Stomach smooth muscle (tissue), 2 donors: ENCODE data around the gene NUDT16L1.
"Not testable (repeated sequence)": the region's sequence is repeated elsewhere in the genome, so short reads cannot be mapped to it uniquely, and the experiment has no call there.

Experiments used
- H3K27ac ChIP-seq: one replicate; pipeline ENCODE4 v1.7.0; 2013; ENCODE audit warnings: mild to moderate bottlenecking, low read length, inconsistent platforms
- H3K27me3 ChIP-seq, 2 donors: one replicate each; pipeline ENCODE4 v1.7.0; 2013; ENCODE audit warnings: low read length in 2 of 2; ENCODE audit not compliant: insufficient read depth in 2 of 2, control insufficient read depth in 1 of 2
- H3K36me3 ChIP-seq, 2 donors: one replicate each; pipeline ENCODE4 v1.7.0; 2013; ENCODE audit warnings: low read length in 2 of 2; ENCODE audit not compliant: control insufficient read depth in 2 of 2, insufficient read depth in 2 of 2
- H3K4me1 ChIP-seq: one replicate; pipeline ENCODE4 v1.7.0; 2013; ENCODE audit warnings: low read length; ENCODE audit not compliant: control insufficient read depth, insufficient read depth
- H3K4me3 ChIP-seq, 2 donors: one replicate each; pipeline ENCODE4 v1.7.0; 2013; ENCODE audit warnings: low read length in 2 of 2
- H3K9ac ChIP-seq, 2 donors: one replicate each; pipeline ENCODE4 v1.7.0; 2013; ENCODE audit warnings: low read length in 2 of 2, mild to moderate bottlenecking in 1 of 2
- H3K9me3 ChIP-seq, 2 donors: one replicate each; pipeline ENCODE4 v1.7.0; 2013; ENCODE audit warnings: low read length in 2 of 2; ENCODE audit not compliant: control insufficient read depth in 2 of 2
- donor health status: healthy.
- donor health status: Pancreatic carcinoma.

NUDT16L1 gene

DNA sequence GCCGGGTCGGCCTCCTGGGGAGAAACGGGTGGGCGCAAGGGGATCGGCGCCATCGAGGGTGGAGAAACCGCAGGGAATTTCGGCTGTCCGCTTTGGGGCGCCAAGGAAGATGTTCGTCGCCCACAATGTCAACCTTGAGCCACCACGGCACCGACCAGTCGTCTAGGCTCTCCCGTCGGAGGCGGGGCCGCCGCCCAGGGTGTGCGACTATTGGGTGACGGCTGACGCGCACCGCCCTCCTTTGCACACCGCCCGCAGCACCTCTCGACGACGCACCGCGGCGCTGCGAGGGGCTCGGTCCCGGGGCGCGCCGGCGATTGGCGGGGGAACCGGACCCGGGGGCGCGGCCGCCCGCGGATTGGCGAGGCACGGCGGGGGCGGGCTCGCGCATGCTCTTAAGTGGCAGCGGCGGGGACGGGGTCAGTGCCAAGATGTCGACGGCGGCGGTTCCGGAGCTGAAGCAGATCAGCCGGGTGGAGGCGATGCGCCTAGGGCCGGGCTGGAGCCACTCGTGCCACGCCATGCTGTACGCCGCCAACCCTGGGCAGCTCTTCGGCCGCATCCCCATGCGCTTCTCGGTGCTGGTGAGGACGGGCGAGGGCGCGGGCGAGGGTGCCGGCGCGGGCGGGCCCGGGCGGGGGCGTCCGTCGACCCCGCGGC lies at the start of gene NUDT16L1:
TSS of gene NUDT16L1 (plus strand) at position 267 of the 660 bp plus-strand sequence. CDS start at position 432, 165 bp downstream.
- H3K9me3 ChIP-seq, result no peaks in the 10 kb centered on the region

DNA sequence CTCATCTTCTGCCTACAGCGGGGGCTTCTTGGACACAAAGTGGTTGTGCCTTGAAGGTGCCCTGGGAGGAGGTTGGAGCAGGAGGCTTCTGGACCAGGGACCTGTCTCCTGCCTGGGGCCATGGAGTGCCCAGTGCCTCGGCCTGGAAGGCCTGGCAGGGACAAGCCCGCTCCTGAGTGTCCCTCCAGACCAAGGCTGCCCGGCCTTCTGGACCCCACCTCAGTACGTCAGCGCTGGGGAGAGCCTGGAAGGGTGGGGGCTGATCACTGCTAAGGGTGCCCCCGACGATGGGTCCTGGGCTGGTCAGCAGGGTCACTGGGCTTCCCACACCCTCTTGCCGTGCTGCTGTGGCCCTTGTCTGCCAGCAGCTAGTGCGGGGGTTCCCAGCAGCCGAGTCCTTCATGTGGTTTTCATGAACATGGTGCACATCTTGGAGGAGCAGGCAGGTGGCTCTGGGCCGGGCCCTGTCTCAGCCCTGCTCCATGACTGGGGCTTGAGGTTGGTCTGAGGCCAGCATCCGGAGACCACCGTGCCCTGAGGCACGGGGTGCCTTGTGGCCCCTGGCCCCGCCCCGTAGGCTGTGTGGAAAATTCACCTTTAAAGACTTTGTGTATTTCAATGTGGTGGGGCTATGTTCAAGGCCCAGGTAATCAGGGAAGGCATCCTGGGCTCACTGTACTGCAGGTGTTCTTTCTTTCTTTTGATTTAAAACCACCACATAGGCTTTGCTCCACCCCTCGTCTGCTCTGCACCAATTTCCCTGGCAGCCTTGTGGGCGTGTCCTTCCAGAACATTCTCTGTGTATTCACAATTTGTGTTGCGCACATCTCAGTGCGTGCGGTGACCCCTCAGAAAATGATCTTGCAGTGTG lies 46.4 kb upstream of the NUDT16L1 start:
- Histone ChIP-seq H3K4me3 (no peak overlapping the region), H3K9ac (no peak overlapping the region), H3K36me3 (peaks cover 5 to 9% of the 10 kb centered on the region in 2 donors), H3K27me3 (no peaks in the 10 kb centered on the region), H3K9me3 (no peaks in the 10 kb centered on the region), H3K27ac (no peak overlapping the region), H3K4me1 (no peaks in the 10 kb centered on the region)

More for the DNA sequence above, at the start of gene NUDT16L1:
- peak within 1 kb of the TSS; percentile 64 to 74 for H3K9ac ChIP-seq
- no peaks in the 10 kb centered on the region for H3K27me3 ChIP-seq
- peak within 1 kb of the TSS; percentile 78 to 92 for H3K4me3 ChIP-seq
- peak within 1 kb of the TSS; percentile 62 for H3K27ac ChIP-seq
- peaks cover 26% of the 10 kb centered on the region for H3K4me1 ChIP-seq
- H3K36me3 ChIP-seq, result peaks cover 11 to 16% of the 10 kb centered on the region in 2 donors

DNA sequence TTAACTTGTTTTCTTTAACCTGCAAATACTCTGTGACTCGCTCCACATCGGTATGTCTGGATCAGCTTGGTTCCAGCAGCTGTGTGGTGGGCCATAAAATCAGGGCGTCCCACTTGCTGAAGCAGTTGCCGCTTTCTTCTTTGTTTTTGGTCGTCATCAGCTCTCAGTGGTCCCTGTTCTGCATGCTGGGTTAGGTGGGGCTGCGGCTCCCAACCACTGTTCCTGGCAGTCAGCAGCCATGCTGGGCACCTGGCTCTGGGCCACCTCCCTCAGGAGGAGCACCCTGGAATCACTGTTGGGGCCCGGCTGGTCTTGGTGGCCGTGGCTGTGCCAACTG lies 45.8 kb upstream of the NUDT16L1 start:
- no peaks in the 10 kb centered on the region for H3K27me3 ChIP-seq
- no peak overlapping the region for H3K4me3 ChIP-seq
- H3K4me1 ChIP-seq, result no peaks in the 10 kb centered on the region
- H3K9ac ChIP-seq, result no peak overlapping the region
- H3K36me3 ChIP-seq, result peaks cover 10 to 15% of the 10 kb centered on the region in 2 donors
- H3K27ac ChIP-seq, result no peak overlapping the region
- no peaks in the 10 kb centered on the region for H3K9me3 ChIP-seq

DNA sequence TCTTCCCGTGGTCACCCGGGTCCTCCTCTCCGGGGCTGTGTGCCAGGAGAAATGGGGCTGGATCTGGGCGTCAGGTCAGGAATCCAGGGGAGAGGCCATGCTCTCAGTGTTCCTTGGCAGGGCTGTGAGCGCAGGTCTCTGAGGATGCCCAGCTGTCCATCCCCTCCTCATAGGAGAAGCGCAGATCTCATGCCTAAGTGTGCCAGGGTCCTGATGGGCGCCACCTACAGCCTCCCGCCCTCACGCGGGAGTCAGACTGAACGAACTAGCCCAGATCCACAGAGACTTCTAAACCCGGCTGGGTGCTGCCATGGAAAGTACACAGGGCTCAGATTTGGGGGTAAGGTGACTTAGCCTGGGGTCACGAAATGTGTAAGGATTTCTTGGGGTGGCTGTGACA lies 44.4 kb upstream of the NUDT16L1 start:
- no peak overlapping the region for H3K9ac ChIP-seq
- H3K27ac ChIP-seq, result no peak overlapping the region
- no peak overlapping the region for H3K4me3 ChIP-seq
- H3K36me3 ChIP-seq, result peaks cover 16 to 19% of the 10 kb centered on the region in 2 donors
- H3K9me3 ChIP-seq, result no peaks in the 10 kb centered on the region
- H3K4me1 ChIP-seq, result no peaks in the 10 kb centered on the region
- no peaks in the 10 kb centered on the region for H3K27me3 ChIP-seq

DNA sequence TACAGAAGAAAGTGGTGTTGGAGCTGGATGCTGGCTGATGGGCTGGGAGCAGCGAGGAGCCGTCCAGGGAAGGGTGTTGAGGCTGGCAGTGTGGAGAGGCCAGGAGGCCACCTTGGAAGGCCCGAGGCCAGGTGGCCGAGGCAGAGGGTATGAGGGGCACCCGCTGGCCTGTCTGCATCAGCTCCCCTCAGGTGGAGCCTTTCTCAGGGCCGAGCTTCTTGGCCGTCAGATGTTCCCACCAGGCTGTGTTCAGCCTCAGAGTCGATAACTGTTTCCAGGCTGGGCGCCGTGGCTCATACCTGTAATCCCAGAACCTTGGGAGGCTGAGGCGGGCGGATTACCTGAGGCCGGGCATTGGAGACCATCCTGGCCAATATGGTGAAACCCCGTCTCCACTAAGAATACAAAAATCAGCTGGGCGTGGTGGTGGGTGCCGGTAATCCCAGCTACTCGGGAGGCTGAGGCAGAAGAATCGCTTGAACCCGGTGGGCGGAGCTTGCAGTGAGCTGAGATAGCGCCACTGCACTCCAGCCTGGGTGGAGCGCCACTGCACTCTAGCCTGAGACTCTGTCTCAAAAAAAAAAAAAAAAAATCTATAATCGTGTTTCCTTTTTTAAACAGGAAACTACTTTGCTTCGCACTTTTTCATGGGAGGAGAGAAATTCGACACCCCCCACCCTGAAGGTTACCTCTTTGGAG lies 43.5 kb upstream of the NUDT16L1 start:
- Histone ChIP-seq H3K9ac (no peak overlapping the region), H3K4me1 (no peaks in the 10 kb centered on the region), H3K4me3 (no peak overlapping the region), H3K27ac (no peak overlapping the region), H3K36me3 (peaks cover 22 to 27% of the 10 kb centered on the region in 2 donors), H3K9me3 (no peaks in the 10 kb centered on the region), H3K27me3 (no peaks in the 10 kb centered on the region)

DNA sequence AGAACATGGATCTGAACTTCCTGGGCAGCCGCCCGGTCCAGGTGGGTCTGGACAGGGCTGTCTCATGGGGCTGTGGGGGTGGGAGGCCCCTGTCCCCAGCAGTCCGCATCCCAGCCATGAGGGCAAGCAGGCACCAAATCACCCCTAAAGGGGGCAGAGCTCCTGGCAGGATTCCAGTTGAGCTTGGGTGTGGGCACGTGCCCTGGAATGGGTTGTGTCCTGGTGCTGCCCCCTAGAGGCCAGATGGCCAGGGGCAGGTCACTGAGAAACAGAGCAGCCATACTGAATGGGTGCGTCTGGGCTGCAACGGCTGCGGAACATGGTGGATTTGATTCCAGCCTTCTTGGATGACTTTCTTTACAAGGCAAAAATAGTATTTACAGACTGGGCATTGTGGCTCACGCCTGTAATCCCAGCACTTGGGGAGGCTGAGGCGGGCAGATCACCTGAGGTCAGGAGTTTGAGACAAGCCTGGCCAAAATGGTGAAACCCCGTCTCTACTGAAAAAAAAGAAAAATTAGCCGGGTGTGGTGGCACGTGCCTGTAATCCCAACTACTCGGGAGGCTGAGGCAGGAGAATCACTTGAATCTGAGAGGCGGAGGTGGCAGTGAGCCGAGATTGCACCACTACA lies 42.8 kb upstream of the NUDT16L1 start:
- H3K9me3 ChIP-seq, H3K27ac ChIP-seq, H3K4me1 ChIP-seq, H3K27me3 ChIP-seq, H3K4me3 ChIP-seq, H3K9ac ChIP-seq: not testable (repeated sequence)
- peaks cover 24 to 27% of the 10 kb centered on the region in 2 donors for H3K36me3 ChIP-seq

DNA sequence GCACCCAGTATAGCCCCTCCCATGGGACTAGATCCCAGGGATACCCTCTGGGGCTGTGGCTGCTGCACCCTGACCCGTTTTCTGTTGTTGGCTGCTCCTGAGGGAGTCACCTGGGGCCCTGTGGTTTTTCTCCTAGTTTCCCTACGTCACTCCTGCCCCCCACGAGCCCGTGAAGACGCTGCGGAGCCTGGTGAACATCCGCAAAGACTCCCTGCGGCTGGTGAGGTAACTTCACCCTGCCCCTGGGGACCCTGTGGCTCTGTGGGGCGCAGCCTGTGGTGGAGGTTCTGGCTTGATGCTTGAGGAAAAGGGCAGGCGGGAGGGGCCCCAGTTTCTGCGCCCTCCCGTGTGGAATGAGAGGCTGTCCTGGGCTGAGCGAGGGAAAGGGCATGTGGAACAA lies 41.5 kb upstream of the NUDT16L1 start:
- Histone ChIP-seq H3K27ac (no peak overlapping the region), H3K9me3 (no peaks in the 10 kb centered on the region), H3K9ac (no peak overlapping the region), H3K4me3 (no peak overlapping the region), H3K27me3 (no peaks in the 10 kb centered on the region), H3K4me1 (no peaks in the 10 kb centered on the region), H3K36me3 (peaks cover 30 to 32% of the 10 kb centered on the region in 2 donors)

DNA sequence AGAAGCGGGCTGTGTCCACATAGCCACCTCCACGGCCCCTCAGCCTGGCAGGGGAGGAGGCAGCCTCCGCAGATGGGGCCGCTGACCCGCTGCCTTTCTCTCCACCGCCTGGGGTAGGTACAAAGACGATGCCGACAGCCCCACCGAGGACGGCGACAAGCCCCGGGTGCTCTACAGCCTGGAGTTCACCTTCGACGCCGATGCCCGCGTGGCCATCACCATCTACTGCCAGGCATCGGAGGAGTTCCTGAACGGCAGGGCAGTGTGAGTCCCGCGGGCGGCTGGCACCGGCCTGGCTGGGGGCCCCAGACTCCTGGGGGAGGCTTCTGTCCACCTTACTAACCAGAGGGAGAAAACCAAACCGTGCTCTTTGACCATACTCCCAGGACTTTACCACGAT lies 40.8 kb upstream of the NUDT16L1 start:
- Histone ChIP-seq H3K9ac (no peak overlapping the region), H3K27ac (no peak overlapping the region), H3K36me3 (peaks cover 34 to 36% of the 10 kb centered on the region in 2 donors), H3K4me1 (no peaks in the 10 kb centered on the region), H3K27me3 (no peaks in the 10 kb centered on the region), H3K9me3 (no peaks in the 10 kb centered on the region), H3K4me3 (no peak overlapping the region)

DNA sequence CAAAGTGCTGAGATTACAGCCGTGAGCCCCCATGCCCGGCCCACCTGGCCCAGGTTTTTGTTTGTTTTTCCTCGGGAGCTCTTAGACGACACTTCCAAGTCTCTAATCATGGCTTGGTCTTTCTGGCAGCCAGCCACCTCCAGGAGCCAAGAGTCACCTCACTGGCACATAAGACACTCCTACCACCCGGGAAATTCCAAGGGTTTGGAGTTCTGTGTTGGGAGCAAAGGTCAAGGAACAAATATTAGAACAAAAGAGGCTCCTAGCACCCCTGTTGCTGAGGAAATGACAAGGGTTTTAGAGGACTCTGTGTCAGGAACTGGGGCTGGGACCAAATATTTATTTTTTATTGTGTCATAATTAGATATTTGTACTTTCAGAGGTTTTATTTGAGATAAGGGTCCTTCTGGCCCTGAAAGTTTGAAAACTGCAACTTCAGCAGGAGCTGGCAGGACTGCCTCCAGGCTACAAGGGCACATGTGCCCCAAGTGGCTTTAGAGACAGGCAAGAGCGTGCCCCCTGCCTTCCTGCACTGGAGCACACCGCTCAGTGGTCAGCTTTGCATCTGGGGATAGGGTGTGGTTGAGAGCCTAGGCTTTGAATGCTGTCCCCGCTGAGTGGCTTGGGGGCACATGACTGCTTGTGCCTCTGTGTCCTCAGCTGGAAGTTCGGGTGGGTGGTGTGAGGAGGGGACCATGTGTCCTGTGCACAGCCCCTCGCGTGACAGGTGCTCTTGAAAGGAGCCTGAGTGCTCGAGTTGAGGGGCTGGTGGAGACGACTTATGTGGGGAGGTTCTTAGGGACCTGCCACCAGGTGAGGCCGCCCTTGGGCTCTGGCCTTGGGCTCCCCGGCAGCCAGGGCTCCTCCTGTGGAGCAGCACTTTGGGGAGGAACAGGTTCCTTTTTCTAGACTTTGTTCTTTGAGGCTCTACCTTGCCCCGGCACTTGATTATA lies 39.1 kb upstream of the NUDT16L1 start:
- H3K27me3 ChIP-seq, result no peaks in the 10 kb centered on the region
- no peak overlapping the region for H3K9ac ChIP-seq
- no peak overlapping the region for H3K4me3 ChIP-seq
- no peaks in the 10 kb centered on the region for H3K4me1 ChIP-seq
- H3K27ac ChIP-seq, result no peak overlapping the region
- peaks cover 38 to 42% of the 10 kb centered on the region in 2 donors for H3K36me3 ChIP-seq
- no peaks in the 10 kb centered on the region for H3K9me3 ChIP-seq
